CD8-positive, alpha-beta memory T cell (primary cell): ENCODE results near the gene COG5. TPM values are rescaled to one million over a fixed set of nuclear protein-coding genes. Genes with fewer than 3 reads are reported as not detected.

ENCODE experiments used
- CTCF ChIA-PET: fragments of 350-600 bp; sonication (Branson Sonifier 250); formaldehyde crosslinking; loops from one replicate; lab custom pipeline; 2021; ENCODE audit warnings: antibody characterized with exemption; lab: Charles Lee
- POLR2A ChIA-PET: fragments of 350-600 bp; sonication (Branson Sonifier 250); formaldehyde crosslinking; loops from one replicate; lab custom pipeline; 2021; ENCODE audit warnings: antibody characterized with exemption; lab: Charles Lee
- DNase-seq, 5 donors: peaks; one replicate each; pipeline versions ENCODE4 v3.0.0 to v3.0.0-alpha.2; 2020 to 2022; ENCODE audit warnings: mixed read lengths in 1 of 5
- H3K27ac ChIP-seq: one replicate; pipeline ENCODE4 v1.7.0; 2013; ENCODE audit warnings: low read depth, mild to moderate bottlenecking, low read length, moderate library complexity
- H3K27me3 ChIP-seq: 2 replicates; pipeline ENCODE4 v1.7.0; 2013; ENCODE audit warnings: low read length, mild to moderate bottlenecking; ENCODE audit not compliant: insufficient read depth, poor library complexity, severe bottlenecking
- H3K36me3 ChIP-seq: 2 replicates; pipeline ENCODE4 v1.7.0; 2013; ENCODE audit warnings: mild to moderate bottlenecking, low read length, moderate library complexity; ENCODE audit not compliant: insufficient read depth
- H3K4me1 ChIP-seq: 2 replicates; pipeline ENCODE4 v1.7.0; 2013; ENCODE audit warnings: mild to moderate bottlenecking, low read length, moderate library complexity; ENCODE audit not compliant: insufficient read depth
- H3K4me3 ChIP-seq: 2 replicates; pipeline ENCODE4 v1.7.0; 2013; ENCODE audit warnings: mild to moderate bottlenecking, low read length
- H3K9me3 ChIP-seq: 2 replicates; pipeline ENCODE4 v1.7.0; 2013; ENCODE audit warnings: mild to moderate bottlenecking, low read length
- H3K27ac Mint-ChIP-seq, 8 donors: one replicate each; pipeline ENCODE4 v1.8.0; 2020 to 2021; ENCODE audit warnings: mixed read lengths in 8 of 8, mild to moderate bottlenecking in 6 of 8, inconsistent platforms in 3 of 8, moderate library complexity in 3 of 8
- H3K27me3 Mint-ChIP-seq, 2 donors: one replicate each; pipeline ENCODE4 v1.8.0; 2020 to 2021; ENCODE audit warnings: mixed read lengths in 2 of 2, mild to moderate bottlenecking in 1 of 2, moderate library complexity in 1 of 2
- H3K36me3 Mint-ChIP-seq, 3 donors: one replicate each; pipeline ENCODE4 v1.8.0; 2020 to 2021; ENCODE audit warnings: mixed read lengths in 3 of 3, inconsistent platforms in 1 of 3, mild to moderate bottlenecking in 1 of 3
- H3K4me1 Mint-ChIP-seq, 3 donors: one replicate each; pipeline ENCODE4 v1.8.0; 2020 to 2021; ENCODE audit warnings: mixed read lengths in 3 of 3, inconsistent platforms in 1 of 3, mild to moderate bottlenecking in 1 of 3
- H3K4me3 Mint-ChIP-seq, 7 donors: one replicate each; pipeline ENCODE4 v1.8.0; 2020 to 2021; ENCODE audit warnings: mixed read lengths in 7 of 7, mild to moderate bottlenecking in 6 of 7, moderate library complexity in 4 of 7, inconsistent platforms in 2 of 7
- H3K9me3 Mint-ChIP-seq, 5 donors: one replicate each; pipeline ENCODE4 v1.8.0; 2020 to 2022; ENCODE audit warnings: mixed read lengths in 5 of 5, mild to moderate bottlenecking in 3 of 5, moderate library complexity in 2 of 5, inconsistent platforms in 1 of 5
- polyA plus RNA-seq: library from polyadenylated mRNA; unstranded; fragments of 300-500 nt; fragmentation: Illumina TruSeq; gene quantifications from one replicate; pipeline ENCODE4 v1.2.3, GENCODE V29; 2021
- total RNA-seq, 2 experiments: library from RNA; stranded (reverse); gene quantifications; one replicate each; pipeline ENCODE4 v1.2.3, GENCODE V29; 2021

COG5 gene
- total and polyA plus RNA-seq, 3 experiments from 2014 or later, result 29.2 to 39.4 (median 38.9) TPM

- H3K4me3 ChIP-seq, result no peak overlapping the region
- no peaks in the 10 kb centered on the region for H3K9me3 ChIP-seq
- Mint-ChIP-seq H3K9me3 (no peaks in the 10 kb centered on the region), H3K27ac (no peak overlapping the region), H3K27me3 (no peaks in the 10 kb centered on the region), H3K4me3 (no peak overlapping the region), H3K36me3 (peaks cover 0 to 44% (median 8%) of the 10 kb centered on the region in 3 donors), H3K4me1 (peaks cover 1 to 7% (median 2%) of the 10 kb centered on the region in 3 donors)
- ChIA-PET POLR2A (no interaction called here), CTCF (no interaction called here)
- H3K27ac ChIP-seq, result no peak overlapping the region
- no peaks in the 10 kb centered on the region for H3K36me3 ChIP-seq
- DNase-seq, result no peak
- no peaks in the 10 kb centered on the region for H3K4me1 ChIP-seq
- no peaks in the 10 kb centered on the region for H3K27me3 ChIP-seq
Observed at GRCh38 chr7:107573537-107573936, 9.8 kb upstream of the COG5 start.

- H3K27ac Mint-ChIP-seq, result no peak overlapping the region
- no peaks in the 10 kb centered on the region for H3K9me3 Mint-ChIP-seq
- POLR2A ChIA-PET, result no interaction called here
- no peak overlapping the region for H3K4me3 Mint-ChIP-seq
- Histone ChIP-seq H3K9me3 (no peaks in the 10 kb centered on the region), H3K4me1 (no peaks in the 10 kb centered on the region), H3K27ac (no peak overlapping the region), H3K36me3 (no peaks in the 10 kb centered on the region), H3K4me3 (no peak overlapping the region), H3K27me3 (no peaks in the 10 kb centered on the region)
- H3K27me3 Mint-ChIP-seq, result no peaks in the 10 kb centered on the region
- DNase-seq, result no peak
- H3K36me3 Mint-ChIP-seq, result peaks cover 0 to 48% (median 8%) of the 10 kb centered on the region in 3 donors
- CTCF ChIA-PET, result no interaction called here
- H3K4me1 Mint-ChIP-seq, result peaks cover 3 to 11% (median 9%) of the 10 kb centered on the region in 3 donors
Observed at GRCh38 chr7:107570298-107570697, 6.6 kb upstream of the COG5 start.

- peak overlapping the region; percentile 91 to 98 (median 94) for H3K27ac Mint-ChIP-seq
- H3K9me3 Mint-ChIP-seq, result no peaks in the 10 kb centered on the region
- Histone ChIP-seq H3K27me3 (no peaks in the 10 kb centered on the region), H3K36me3 (no peaks in the 10 kb centered on the region), H3K27ac (peak overlapping the region; percentile 92), H3K9me3 (no peaks in the 10 kb centered on the region), H3K4me3 (peak overlapping the region; percentile 77), H3K4me1 (peaks cover 42% of the 10 kb centered on the region)
- ChIA-PET POLR2A (interaction anchor here (0.6 to 2.7 kb wide), 6 partner anchors 15 to 700 kb away, joined by 3 to 22 read pairs (median 6); partner anchors contain the start of genes BCAP29, CBLL1 and HBP1), CTCF (interaction anchor here (1.2 to 1.4 kb wide), 3 partner anchors 177 to 314 kb away, joined by 3 to 4 read pairs (median 3); no protein-coding TSS in a partner anchor)
- H3K4me1 Mint-ChIP-seq, result peaks cover 48 to 58% (median 58%) of the 10 kb centered on the region in 3 donors
- peaks cover 0 to 22% (median 0%) of the 10 kb centered on the region in 3 donors for H3K36me3 Mint-ChIP-seq
- no peak for DNase-seq
- H3K4me3 Mint-ChIP-seq, result peak overlapping the region; percentile 78 to 96 (median 86)
- no peaks in the 10 kb centered on the region for H3K27me3 Mint-ChIP-seq
Observed at GRCh38 chr7:107564553-107565298, 1.0 kb upstream of the COG5 start.

GRCh38 chr7:107563081-107563774, 492 bp downstream of the COG5 start:
- Mint-ChIP-seq H3K4me3 (peak overlapping the region; percentile 78 to 96 (median 86)), H3K4me1 (peaks cover 56 to 69% (median 63%) of the 10 kb centered on the region in 3 donors), H3K27ac (peak overlapping the region; percentile 91 to 98 (median 94)), H3K9me3 (no peaks in the 10 kb centered on the region), H3K36me3 (peaks cover 0 to 20% (median 0%) of the 10 kb centered on the region in 3 donors), H3K27me3 (no peaks in the 10 kb centered on the region)
- no peaks in the 10 kb centered on the region for H3K9me3 ChIP-seq
- no peaks in the 10 kb centered on the region for H3K27me3 ChIP-seq
- no peaks in the 10 kb centered on the region for H3K36me3 ChIP-seq
- DNase-seq, result no peak
- peak overlapping the region; percentile 92 for H3K27ac ChIP-seq
- peaks cover 50% of the 10 kb centered on the region for H3K4me1 ChIP-seq
- peak overlapping the region; percentile 77 for H3K4me3 ChIP-seq
- ChIA-PET CTCF (interaction anchor here (1.2 to 1.4 kb wide), 4 partner anchors 14 to 316 kb away, joined by 3 to 5 read pairs (median 4); no protein-coding TSS in a partner anchor), POLR2A (interaction anchor here (0.5 to 2.7 kb wide), 6 partner anchors 17 to 699 kb away, joined by 3 to 22 read pairs (median 6); partner anchors contain the start of genes BCAP29, CBLL1 and HBP1)

- Mint-ChIP-seq H3K36me3 (peaks cover 0 to 31% (median 5%) of the 10 kb centered on the region in 3 donors), H3K27ac (peak overlapping the region; percentile 61 to 97 (median 88)), H3K27me3 (no peaks in the 10 kb centered on the region), H3K9me3 (no peaks in the 10 kb centered on the region), H3K4me1 (peaks cover 60 to 77% (median 66%) of the 10 kb centered on the region in 3 donors), H3K4me3 (peak overlapping the region; percentile 49 to 88 (median 85))
- Histone ChIP-seq H3K27ac (peak overlapping the region; percentile 34), H3K4me1 (peaks cover 50% of the 10 kb centered on the region), H3K9me3 (no peaks in the 10 kb centered on the region), H3K4me3 (peak overlapping the region; percentile 23), H3K36me3 (peaks cover 12% of the 10 kb centered on the region), H3K27me3 (no peaks in the 10 kb centered on the region)
- POLR2A ChIA-PET, result interaction anchor here (0.6 kb wide), 1 partner anchor 33 kb away, joined by 4 read pairs; no protein-coding TSS in a partner anchor
- CTCF ChIA-PET, result no interaction called here
- peak in 4 of 5 donors; percentile 50 to 74 (median 66) for DNase-seq
Observed at GRCh38 chr7:107560898-107561516, 2.7 kb downstream of the COG5 start.

GRCh38 chr7:107559864-107560263, 3.9 kb downstream of the COG5 start:
- peaks cover 16% of the 10 kb centered on the region for H3K36me3 ChIP-seq
- Mint-ChIP-seq H3K9me3 (no peaks in the 10 kb centered on the region), H3K27me3 (no peaks in the 10 kb centered on the region), H3K4me1 (peaks cover 62 to 78% (median 66%) of the 10 kb centered on the region in 3 donors), H3K27ac (peak overlapping the region in 5 of 8 donors; percentile 40 to 95 (median 91)), H3K36me3 (peaks cover 0 to 42% (median 10%) of the 10 kb centered on the region in 3 donors), H3K4me3 (peak overlapping the region in 2 of 7 donors; percentile 27 to 88)
- H3K4me3 ChIP-seq, result no peak overlapping the region
- H3K27ac ChIP-seq, result no peak overlapping the region
- peaks cover 47% of the 10 kb centered on the region for H3K4me1 ChIP-seq
- POLR2A ChIA-PET, result no interaction called here
- H3K27me3 ChIP-seq, result no peaks in the 10 kb centered on the region
- no peaks in the 10 kb centered on the region for H3K9me3 ChIP-seq
- CTCF ChIA-PET, result interaction anchor here (0.6 kb wide), 1 partner anchor 412 kb away, joined by 3 read pairs; no protein-coding TSS in a partner anchor
- no peak for DNase-seq

- H3K4me1 ChIP-seq, result peaks cover 29% of the 10 kb centered on the region
- Mint-ChIP-seq H3K9me3 (no peaks in the 10 kb centered on the region), H3K36me3 (peaks cover 0 to 65% (median 26%) of the 10 kb centered on the region in 3 donors), H3K4me3 (no peak overlapping the region), H3K4me1 (peaks cover 56 to 78% (median 66%) of the 10 kb centered on the region in 3 donors), H3K27me3 (no peaks in the 10 kb centered on the region), H3K27ac (peak overlapping the region in 1 of 8 donors; percentile 50)
- H3K36me3 ChIP-seq, result peaks cover 28% of the 10 kb centered on the region
- CTCF ChIA-PET, result no interaction called here
- no peak overlapping the region for H3K4me3 ChIP-seq
- POLR2A ChIA-PET, result no interaction called here
- H3K27ac ChIP-seq, result no peak overlapping the region
- H3K27me3 ChIP-seq, result no peaks in the 10 kb centered on the region
- no peaks in the 10 kb centered on the region for H3K9me3 ChIP-seq
- no peak for DNase-seq
Observed at GRCh38 chr7:107555893-107556292, 7.8 kb downstream of the COG5 start.
